ENCODE measurements around the gene ERC1.

ERC1 gene

DNA sequence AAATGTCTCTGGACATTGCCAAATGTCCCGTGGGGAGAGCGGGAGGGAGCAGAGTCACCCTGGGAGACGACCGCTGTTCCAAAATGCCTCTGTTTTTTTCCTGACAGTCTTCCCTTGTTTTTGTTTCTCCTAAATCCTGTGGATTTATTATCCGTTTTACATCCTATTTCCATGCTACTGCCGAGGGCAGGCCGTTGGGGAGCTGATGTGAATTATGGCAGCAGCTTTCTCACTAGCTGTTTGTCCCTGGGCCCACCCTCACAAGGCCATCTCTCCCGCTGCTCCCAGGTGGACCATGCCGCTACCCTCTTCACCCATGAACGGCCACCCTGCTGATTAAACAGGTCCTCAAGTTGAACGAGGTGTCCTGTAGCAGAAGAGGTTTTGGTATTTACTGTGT, 548.1 kb downstream of the ERC1 start:
- no peak overlapping the region for H3K4me3 ChIP-seq (ENCODE audit: low read depth, low read length)
- TF ChIP-seq, protein P1, sequence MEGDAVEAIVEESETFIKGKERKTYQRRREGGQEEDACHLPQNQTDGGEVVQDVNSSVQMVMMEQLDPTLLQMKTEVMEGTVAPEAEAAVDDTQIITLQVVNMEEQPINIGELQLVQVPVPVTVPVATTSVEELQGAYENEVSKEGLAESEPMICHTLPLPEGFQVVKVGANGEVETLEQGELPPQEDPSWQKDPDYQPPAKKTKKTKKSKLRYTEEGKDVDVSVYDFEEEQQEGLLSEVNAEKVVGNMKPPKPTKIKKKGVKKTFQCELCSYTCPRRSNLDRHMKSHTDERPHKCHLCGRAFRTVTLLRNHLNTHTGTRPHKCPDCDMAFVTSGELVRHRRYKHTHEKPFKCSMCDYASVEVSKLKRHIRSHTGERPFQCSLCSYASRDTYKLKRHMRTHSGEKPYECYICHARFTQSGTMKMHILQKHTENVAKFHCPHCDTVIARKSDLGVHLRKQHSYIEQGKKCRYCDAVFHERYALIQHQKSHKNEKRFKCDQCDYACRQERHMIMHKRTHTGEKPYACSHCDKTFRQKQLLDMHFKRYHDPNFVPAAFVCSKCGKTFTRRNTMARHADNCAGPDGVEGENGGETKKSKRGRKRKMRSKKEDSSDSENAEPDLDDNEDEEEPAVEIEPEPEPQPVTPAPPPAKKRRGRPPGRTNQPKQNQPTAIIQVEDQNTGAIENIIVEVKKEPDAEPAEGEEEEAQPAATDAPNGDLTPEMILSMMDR (IDR thresholded peaks at IDR 0.05; ENCODE audit: low read depth, low read length), result no peak

DNA sequence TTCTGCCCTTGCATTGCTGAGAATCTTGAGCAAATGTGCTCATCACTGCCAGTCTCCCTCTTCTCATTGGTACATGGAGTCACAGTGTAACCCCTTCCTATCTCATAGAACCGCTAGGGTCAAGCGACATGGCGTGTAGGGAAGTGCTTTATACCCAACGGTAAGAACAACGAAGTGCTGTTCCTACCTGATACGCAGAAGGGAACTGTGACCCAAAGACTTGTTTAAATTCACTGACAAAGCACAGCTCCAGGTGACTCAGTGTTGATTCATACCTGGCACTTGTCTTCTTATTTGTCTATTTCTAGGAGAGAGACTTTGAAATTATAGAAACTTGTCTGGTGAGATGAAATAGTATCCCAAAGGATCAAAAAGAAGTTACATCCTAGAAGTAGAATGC, 549.7 kb downstream of the ERC1 start:
- TF ChIP-seq, protein P1 (IDR thresholded peaks at IDR 0.05; ENCODE audit: low read depth, low read length), result no peak
- H3K4me3 ChIP-seq (ENCODE audit: low read depth, low read length), result no peak overlapping the region

DNA sequence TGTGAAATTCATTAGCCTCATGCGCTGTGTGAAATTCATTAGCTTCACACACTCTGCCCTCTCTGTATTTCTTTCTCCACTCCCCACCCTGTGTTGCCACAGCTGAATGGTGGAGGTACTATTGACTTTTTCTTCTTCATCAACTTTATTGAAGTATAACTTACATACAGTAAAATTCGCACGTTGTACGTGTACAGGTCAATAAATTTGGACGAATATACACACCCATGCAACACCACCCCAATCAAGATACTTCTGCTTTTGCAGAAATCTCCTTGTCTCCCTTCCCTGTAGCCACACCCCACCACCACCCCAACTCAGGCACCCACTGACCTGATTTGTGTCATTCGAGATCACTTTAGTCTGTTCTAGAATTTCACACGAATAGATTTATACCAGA, 551.6 kb downstream of the ERC1 start:
- TF ChIP-seq, protein P1 (IDR thresholded peaks at IDR 0.05; ENCODE audit: low read depth, low read length), result no peak
- H3K4me3 ChIP-seq (ENCODE audit: low read depth, low read length), result no peak overlapping the region

DNA sequence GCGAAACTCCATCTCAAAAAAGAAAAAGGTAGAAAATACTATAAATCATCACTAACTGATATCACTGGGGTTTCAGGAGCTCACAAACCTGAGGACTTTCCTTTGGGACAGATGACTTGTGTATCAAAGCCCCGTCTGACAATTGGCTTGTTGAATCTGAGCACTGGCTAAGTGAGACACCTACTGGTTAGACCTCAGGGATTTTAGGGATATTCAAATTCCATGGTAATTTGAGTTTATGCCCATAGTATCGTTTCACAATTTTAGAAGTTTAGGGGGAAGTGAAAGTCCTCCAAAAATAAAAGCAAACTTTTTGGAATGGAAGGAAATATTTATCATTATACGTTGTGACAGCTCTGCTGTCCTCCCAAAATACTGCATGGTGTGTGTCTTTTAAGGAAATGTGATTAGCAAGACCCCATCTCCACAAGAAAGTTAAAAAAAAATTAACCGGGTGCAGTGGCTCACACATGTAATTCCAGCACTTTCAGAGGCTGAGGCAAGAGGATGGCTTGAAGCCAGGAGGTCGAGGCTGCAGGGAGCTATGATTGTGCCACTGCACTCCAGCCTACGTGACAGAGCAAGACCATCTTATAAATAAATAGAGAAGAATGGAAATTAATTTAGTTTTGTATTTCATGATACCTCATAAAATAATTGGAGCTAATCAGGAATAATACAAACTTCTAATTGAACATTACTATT, 554.1 kb downstream of the ERC1 start:
- TF ChIP-seq, protein P1 (IDR thresholded peaks at IDR 0.05; ENCODE audit: low read depth, low read length), result no peak
- no peak overlapping the region for H3K4me3 ChIP-seq (ENCODE audit: low read depth, low read length)
